ENCODE results near the gene ACSL1.
A peak's percentile ranks its signal among the peaks of the same experiment; 100 is the strongest.

The ACSL1 gene

GRCh38 chr4:184825896-184826690 is at the start of gene ACSL1:
Gene ACSL1, minus strand, starts transcription at chr4:184825968. Its CDS starts 22,454 bp downstream, at chr4:184803514.
- peak; percentile 24 for DNase-seq (ENCODE audit: low read depth)

- DNase-seq (ENCODE audit: low read depth): no peak
These were observed 47.3 kb upstream of the ACSL1 start for GRCh38 chr4:184873054-184873453.

- no peak for DNase-seq (ENCODE audit: low read depth)
These were observed 45.0 kb upstream of the ACSL1 start for GRCh38 chr4:184870718-184871117.

- DNase-seq (ENCODE audit: low read depth): no peak
These were observed 42.9 kb upstream of the ACSL1 start for GRCh38 chr4:184868623-184869022.

- DNase-seq (ENCODE audit: low read depth): no peak
These were observed 38.1 kb upstream of the ACSL1 start for GRCh38 chr4:184863916-184864315.

- DNase-seq (ENCODE audit: low read depth): no peak
These were observed 35.3 kb upstream of the ACSL1 start for GRCh38 chr4:184861047-184861446.

GRCh38 chr4:184860018-184860779 is 34.4 kb upstream of the ACSL1 start:
- DNase-seq (ENCODE audit: low read depth): no peak

GRCh38 chr4:184857441-184858121 is 31.8 kb upstream of the ACSL1 start:
- no peak for DNase-seq (ENCODE audit: low read depth)

- DNase-seq (ENCODE audit: low read depth): no peak
These were observed 30.5 kb upstream of the ACSL1 start for GRCh38 chr4:184856277-184856609.

GRCh38 chr4:184854673-184855072 is 28.9 kb upstream of the ACSL1 start:
- DNase-seq (ENCODE audit: low read depth): peak; percentile 63

GRCh38 chr4:184853436-184853835 is 27.7 kb upstream of the ACSL1 start:
- DNase-seq (ENCODE audit: low read depth): no peak

- DNase-seq (ENCODE audit: low read depth): no peak
These were observed 26.1 kb upstream of the ACSL1 start for GRCh38 chr4:184851886-184852285.

- no peak for DNase-seq (ENCODE audit: low read depth)
These were observed 25.4 kb upstream of the ACSL1 start for GRCh38 chr4:184851200-184851541.

GRCh38 chr4:184850431-184851199 is 24.8 kb upstream of the ACSL1 start:
- DNase-seq (ENCODE audit: low read depth): no peak

GRCh38 chr4:184850018-184850417 is 24.2 kb upstream of the ACSL1 start:
- no peak for DNase-seq (ENCODE audit: low read depth)

- no peak for DNase-seq (ENCODE audit: low read depth)
These were observed 23.4 kb upstream of the ACSL1 start for GRCh38 chr4:184849185-184849584.

- DNase-seq (ENCODE audit: low read depth): no peak
These were observed 22.7 kb upstream of the ACSL1 start for GRCh38 chr4:184848510-184848909.

- no peak for DNase-seq (ENCODE audit: low read depth)
These were observed 20.8 kb upstream of the ACSL1 start for GRCh38 chr4:184846531-184846930.

- DNase-seq (ENCODE audit: low read depth): no peak
These were observed 19.7 kb upstream of the ACSL1 start for GRCh38 chr4:184845367-184846021.

GRCh38 chr4:184844742-184845141 is 19.0 kb upstream of the ACSL1 start:
- DNase-seq (ENCODE audit: low read depth): no peak

GRCh38 chr4:184843984-184844554 is 18.3 kb upstream of the ACSL1 start:
- DNase-seq (ENCODE audit: low read depth): peak; percentile 53
